Vagina (tissue), 2 donors: Measurements from ENCODE around the gene AGAP3. TPM values are rescaled to one million over a fixed set of nuclear protein-coding genes. Genes with fewer than 3 reads are reported as not detected.

Source experiments
- DNase-seq, 2 donors: peaks; one replicate each; pipeline ENCODE4 v3.0.0-alpha.2; 2017; ENCODE audit errors: extremely low spot score in 2 of 2
- H3K27ac ChIP-seq: fragments of 200-600 bp; sonication (generic); one replicate; pipeline ENCODE4 v1.5.1; 2019
- H3K27me3 ChIP-seq: fragments of 200-600 bp; sonication (generic); one replicate; pipeline ENCODE4 v1.5.1; 2019
- H3K36me3 ChIP-seq, 2 donors: fragments of 200-600 bp; sonication (generic); one replicate each; pipeline ENCODE4 v1.5.1; 2017 to 2019
- H3K4me1 ChIP-seq: fragments of 200-600 bp; sonication (generic); one replicate; pipeline ENCODE4 v1.5.1; 2019
- H3K4me3 ChIP-seq, 2 donors: fragments of 200-600 bp; sonication (generic); 1 replicate in 1 of 2; 2 replicates in 1 of 2; pipeline ENCODE4 v1.5.1; 2016 to 2019
- H3K9me3 ChIP-seq: fragments of 200-600 bp; sonication (generic); one replicate; pipeline ENCODE4 v1.5.1; 2019
- CTCF ChIP-seq, 3 experiments: fragments of 450-650 bp in 2 of 3; fragments of 200-600 bp in 1 of 3; sonication (generic) in 1 of 3; IDR thresholded peaks; one replicate each; pipeline ENCODE4 v1.5.1; 2017 to 2019; ENCODE audit warnings: antibody characterized with exemption in 3 of 3, mild to moderate bottlenecking in 2 of 3, moderate library complexity in 2 of 3
- POLR2A ChIP-seq, 2 donors: fragments of 450-650 bp; IDR thresholded peaks; one replicate each; pipeline ENCODE4 v1.6.1; 2017; ENCODE audit warnings: antibody characterized with exemption in 2 of 2, mild to moderate bottlenecking in 2 of 2, moderate library complexity in 2 of 2
- POLR2AphosphoS5 ChIP-seq, 2 donors: sonication (generic); formaldehyde crosslinking; IDR thresholded peaks; one replicate each; pipeline ENCODE4 v1.9.0; 2017; ENCODE audit warnings: antibody characterized with exemption in 2 of 2, mild to moderate bottlenecking in 2 of 2, low read depth in 1 of 2; ENCODE audit not compliant: insufficient read depth in 1 of 2
- intact Hi-C: fragments of 100-400 bp; cut with DNase I; formaldehyde crosslinking; loops from one replicate; pipeline ENCODE4 v1.15.1; 2023
- total RNA-seq: library from RNA; depleted of rRNA; stranded (reverse); fragments of >200 nt; gene quantifications from one replicate; pipeline ENCODE4 v1.2.3, GENCODE V29; 2016

The AGAP3 gene
- total RNA-seq, 1 donor from 2014 or later, result 98.2 TPM

GRCh38 chr7:151070574-151070960 is 15.7 kb upstream of the AGAP3 start:
- TF ChIP-seq POLR2A (IDR thresholded peaks at IDR 0.05) (no peak), POLR2AphosphoS5 (IDR thresholded peaks at IDR 0.05; ENCODE audit: insufficient read depth in 1 of 2, low read depth in 1 of 2) (no peak), CTCF (IDR thresholded peaks at IDR 0.05) (no peak)
- Histone ChIP-seq H3K9me3 (no peaks in the 10 kb centered on the region), H3K27me3 (no peaks in the 10 kb centered on the region), H3K4me1 (no peaks in the 10 kb centered on the region), H3K27ac (no peak overlapping the region), H3K4me3 (no peak overlapping the region), H3K36me3 (peaks cover 0 to 96% of the 10 kb centered on the region in 2 donors)
- intact Hi-C loops, result no loop called here
- DNase-seq, result no peak

- no peak for TF ChIP-seq POLR2AphosphoS5 (IDR thresholded peaks at IDR 0.05; ENCODE audit: insufficient read depth in 1 of 2, low read depth in 1 of 2)
- TF ChIP-seq POLR2A (IDR thresholded peaks at IDR 0.05), result no peak
- no peak for TF ChIP-seq CTCF (IDR thresholded peaks at IDR 0.05)
- no peak overlapping the region for H3K4me3 ChIP-seq
- intact Hi-C loops, result no loop called here
- H3K36me3 ChIP-seq, result peaks cover 0 to 96% of the 10 kb centered on the region in 2 donors
- no peak overlapping the region for H3K27ac ChIP-seq
- no peaks in the 10 kb centered on the region for H3K4me1 ChIP-seq
- DNase-seq, result no peak
- no peaks in the 10 kb centered on the region for H3K9me3 ChIP-seq
- no peaks in the 10 kb centered on the region for H3K27me3 ChIP-seq
Measured at GRCh38 chr7:151071032-151071866, 15.0 kb upstream of the AGAP3 start.

GRCh38 chr7:151073990-151074389 is 12.3 kb upstream of the AGAP3 start:
- DNase-seq, result no peak
- Histone ChIP-seq H3K27ac (no peak overlapping the region), H3K4me3 (no peak overlapping the region), H3K27me3 (no peaks in the 10 kb centered on the region), H3K4me1 (peaks cover 17% of the 10 kb centered on the region), H3K9me3 (no peaks in the 10 kb centered on the region), H3K36me3 (peaks cover 0 to 73% of the 10 kb centered on the region in 2 donors)
- no peak for TF ChIP-seq CTCF (IDR thresholded peaks at IDR 0.05)
- no peak for TF ChIP-seq POLR2AphosphoS5 (IDR thresholded peaks at IDR 0.05; ENCODE audit: insufficient read depth in 1 of 2, low read depth in 1 of 2)
- no peak for TF ChIP-seq POLR2A (IDR thresholded peaks at IDR 0.05)
- intact Hi-C loops, result no loop called here

GRCh38 chr7:151074817-151075661 is 11.2 kb upstream of the AGAP3 start:
- TF ChIP-seq POLR2AphosphoS5 (IDR thresholded peaks at IDR 0.05; ENCODE audit: insufficient read depth in 1 of 2, low read depth in 1 of 2) (no peak), CTCF (IDR thresholded peaks at IDR 0.05) (no peak), POLR2A (IDR thresholded peaks at IDR 0.05) (no peak)
- Histone ChIP-seq H3K4me3 (no peak overlapping the region), H3K27me3 (no peaks in the 10 kb centered on the region), H3K4me1 (peaks cover 28% of the 10 kb centered on the region), H3K9me3 (no peaks in the 10 kb centered on the region), H3K36me3 (peaks cover 0 to 63% of the 10 kb centered on the region in 2 donors), H3K27ac (no peak overlapping the region)
- intact Hi-C loops, result no loop called here
- no peak for DNase-seq
